ENCODE results near the gene SETX.
A peak's percentile ranks its signal among the peaks of the same experiment; 100 is the strongest.

SETX gene

GRCh38 chr9:132319421-132320110 is 35.2 kb downstream of the SETX start:
- Histone ChIP-seq H3K9me3 (ENCODE audit: low read depth, low read length) (no peaks in the 10 kb centered on the region), H3K4me3 (peak overlapping the region; percentile 14; the same call in 1 of the 2 replicates), H3K27ac (peak overlapping the region; percentile 17; the same call in 1 of the 2 replicates), H3K9ac (ENCODE audit: insufficient read length) (no peak overlapping the region), H3K36me3 (ENCODE audit: insufficient read depth, low read length) (peaks cover 24% of the 10 kb centered on the region)
- no peak for TF ChIP-seq EZH2 (IDR thresholded peaks at IDR 0.05)
- TF ChIP-seq FOXP2 (optimal IDR thresholded peaks at IDR 0.05; ENCODE audit: control extremely low read depth, extremely low read length, insufficient read depth), result no peak
- TF ChIP-seq POLR2AphosphoS5 (IDR thresholded peaks at IDR 0.05; ENCODE audit: borderline replicate concordance, low read depth, low read length), result no peak
- DNase-seq (ENCODE audit: low read depth, low spot score), result no peak

GRCh38 chr9:132312873-132313272 is 41.9 kb downstream of the SETX start:
- no peak for TF ChIP-seq FOXP2 (optimal IDR thresholded peaks at IDR 0.05; ENCODE audit: control extremely low read depth, extremely low read length, insufficient read depth)
- no peak for TF ChIP-seq POLR2AphosphoS5 (IDR thresholded peaks at IDR 0.05; ENCODE audit: borderline replicate concordance, low read depth, low read length)
- TF ChIP-seq EZH2 (IDR thresholded peaks at IDR 0.05), result no peak
- Histone ChIP-seq H3K9me3 (ENCODE audit: low read depth, low read length) (no peaks in the 10 kb centered on the region), H3K27ac (no peak overlapping the region), H3K4me3 (no peak overlapping the region), H3K9ac (ENCODE audit: insufficient read length) (no peak overlapping the region), H3K36me3 (ENCODE audit: insufficient read depth, low read length) (peaks cover 36% of the 10 kb centered on the region)
- no peak for DNase-seq (ENCODE audit: low read depth, low spot score)

- no peak overlapping the region for H3K27ac ChIP-seq
- no peak overlapping the region for H3K4me3 ChIP-seq
- H3K9me3 ChIP-seq (ENCODE audit: low read depth, low read length), result no peaks in the 10 kb centered on the region
- H3K36me3 ChIP-seq (ENCODE audit: insufficient read depth, low read length), result peaks cover 39% of the 10 kb centered on the region
- no peak for DNase-seq (ENCODE audit: low read depth, low spot score)
- no peak overlapping the region for H3K9ac ChIP-seq (ENCODE audit: insufficient read length)
- no peak for TF ChIP-seq EZH2 (IDR thresholded peaks at IDR 0.05)
- TF ChIP-seq POLR2AphosphoS5 (IDR thresholded peaks at IDR 0.05; ENCODE audit: borderline replicate concordance, low read depth, low read length), result no peak
- TF ChIP-seq FOXP2 (optimal IDR thresholded peaks at IDR 0.05; ENCODE audit: control extremely low read depth, extremely low read length, insufficient read depth), result no peak
Observed at GRCh38 chr9:132312426-132312825, 42.4 kb downstream of the SETX start.

GRCh38 chr9:132311978-132312377 is 42.8 kb downstream of the SETX start:
- no peak for TF ChIP-seq FOXP2 (optimal IDR thresholded peaks at IDR 0.05; ENCODE audit: control extremely low read depth, extremely low read length, insufficient read depth)
- no peak for TF ChIP-seq POLR2AphosphoS5 (IDR thresholded peaks at IDR 0.05; ENCODE audit: borderline replicate concordance, low read depth, low read length)
- TF ChIP-seq EZH2 (IDR thresholded peaks at IDR 0.05), result no peak
- Histone ChIP-seq H3K27ac (no peak overlapping the region), H3K9me3 (ENCODE audit: low read depth, low read length) (no peaks in the 10 kb centered on the region), H3K36me3 (ENCODE audit: insufficient read depth, low read length) (peaks cover 43% of the 10 kb centered on the region), H3K9ac (ENCODE audit: insufficient read length) (no peak overlapping the region), H3K4me3 (no peak overlapping the region)
- DNase-seq (ENCODE audit: low read depth, low spot score), result no peak

GRCh38 chr9:132309056-132309455 is 45.7 kb downstream of the SETX start:
- Histone ChIP-seq H3K9me3 (ENCODE audit: low read depth, low read length) (no peaks in the 10 kb centered on the region), H3K9ac (ENCODE audit: insufficient read length) (no peak overlapping the region), H3K27ac (no peak overlapping the region), H3K4me3 (no peak overlapping the region), H3K36me3 (ENCODE audit: insufficient read depth, low read length) (peaks cover 50% of the 10 kb centered on the region)
- no peak for DNase-seq (ENCODE audit: low read depth, low spot score)
- TF ChIP-seq EZH2 (IDR thresholded peaks at IDR 0.05) (no peak), POLR2AphosphoS5 (IDR thresholded peaks at IDR 0.05; ENCODE audit: borderline replicate concordance, low read depth, low read length) (no peak), FOXP2 (optimal IDR thresholded peaks at IDR 0.05; ENCODE audit: control extremely low read depth, extremely low read length, insufficient read depth) (no peak)

- H3K9me3 ChIP-seq (ENCODE audit: low read depth, low read length), result no peaks in the 10 kb centered on the region
- DNase-seq (ENCODE audit: low read depth, low spot score), result no peak
- H3K9ac ChIP-seq (ENCODE audit: insufficient read length), result no peak overlapping the region
- no peak overlapping the region for H3K4me3 ChIP-seq
- no peak for TF ChIP-seq FOXP2 (optimal IDR thresholded peaks at IDR 0.05; ENCODE audit: control extremely low read depth, extremely low read length, insufficient read depth)
- TF ChIP-seq POLR2AphosphoS5 (IDR thresholded peaks at IDR 0.05; ENCODE audit: borderline replicate concordance, low read depth, low read length), result no peak
- no peak for TF ChIP-seq EZH2 (IDR thresholded peaks at IDR 0.05)
- H3K27ac ChIP-seq, result no peak overlapping the region
- peaks cover 59% of the 10 kb centered on the region for H3K36me3 ChIP-seq (ENCODE audit: insufficient read depth, low read length)
Observed at GRCh38 chr9:132301521-132301920, 53.3 kb downstream of the SETX start.

GRCh38 chr9:132299221-132299620 is 55.6 kb downstream of the SETX start:
- Histone ChIP-seq H3K9me3 (ENCODE audit: low read depth, low read length) (no peaks in the 10 kb centered on the region), H3K27ac (no peak overlapping the region), H3K36me3 (ENCODE audit: insufficient read depth, low read length) (peaks cover 75% of the 10 kb centered on the region), H3K4me3 (no peak overlapping the region), H3K9ac (ENCODE audit: insufficient read length) (no peak overlapping the region)
- TF ChIP-seq POLR2AphosphoS5 (IDR thresholded peaks at IDR 0.05; ENCODE audit: borderline replicate concordance, low read depth, low read length), result no peak
- no peak for TF ChIP-seq FOXP2 (optimal IDR thresholded peaks at IDR 0.05; ENCODE audit: control extremely low read depth, extremely low read length, insufficient read depth)
- TF ChIP-seq EZH2 (IDR thresholded peaks at IDR 0.05), result no peak
- DNase-seq (ENCODE audit: low read depth, low spot score), result no peak

- Histone ChIP-seq H3K9me3 (ENCODE audit: low read depth, low read length) (no peaks in the 10 kb centered on the region), H3K36me3 (ENCODE audit: insufficient read depth, low read length) (peaks cover 67% of the 10 kb centered on the region), H3K9ac (ENCODE audit: insufficient read length) (no peak overlapping the region), H3K4me3 (no peak overlapping the region), H3K27ac (no peak overlapping the region)
- no peak for TF ChIP-seq EZH2 (IDR thresholded peaks at IDR 0.05)
- no peak for DNase-seq (ENCODE audit: low read depth, low spot score)
Observed at GRCh38 chr9:132295181-132295580, 59.6 kb downstream of the SETX start.

Data from SK-N-MC (cell line).